ENCODE measurements around the gene P2RY2. TPM values are rescaled to one million over a fixed set of nuclear protein-coding genes. Genes with fewer than 3 reads are reported as not detected.
A peak's percentile ranks its signal among the peaks of the same experiment; 100 is the strongest.

The P2RY2 gene
- total and polyA plus RNA-seq, 4 donors = 1.8 to 3.7 (median 2.2) TPM

DNA sequence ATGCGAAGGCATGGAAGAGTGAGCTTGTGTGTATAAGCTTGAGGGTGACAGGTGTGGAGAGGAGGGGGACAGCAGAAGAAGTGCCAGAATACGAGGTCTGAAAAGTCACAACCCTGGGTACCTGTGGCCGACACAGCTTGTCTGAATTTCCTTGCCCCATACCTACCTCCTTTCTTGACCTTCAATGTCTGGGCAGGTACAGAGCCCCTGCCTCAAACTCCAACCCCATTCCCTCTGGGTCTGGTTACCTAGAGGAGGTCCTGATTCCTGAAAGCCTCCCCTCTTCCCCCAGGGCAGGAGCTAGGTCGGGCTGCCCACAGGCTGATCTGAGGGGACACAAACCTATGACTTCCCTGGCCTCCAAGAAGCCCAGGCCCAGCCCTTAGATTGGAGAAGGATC is 39.4 kb upstream of the P2RY2 start:
- WGBS = 95% methylated on average over 4 of the region's 4 CpGs
- no peak overlapping the region for H3K27ac ChIP-seq (ENCODE audit: low read depth in 1 of 2, low read length in 2 of 2)
- no peak for DNase-seq (ENCODE audit: low spot score)
- no peaks in the 10 kb centered on the region for H3K36me3 ChIP-seq (ENCODE audit: control insufficient read depth in 4 of 4, insufficient read depth in 3 of 4, low read depth in 1 of 4, low read length in 3 of 4)
- H3K9ac ChIP-seq (ENCODE audit: low read depth in 1 of 2, low read length in 2 of 2) = no peak overlapping the region
- no peak overlapping the region for H3K4me3 ChIP-seq (ENCODE audit: low read depth in 1 of 3, low read length in 3 of 3)
- no peaks in the 10 kb centered on the region for H3K27me3 ChIP-seq (ENCODE audit: control insufficient read depth in 4 of 4, insufficient read depth in 4 of 4, low read length in 3 of 4)
- no peaks in the 10 kb centered on the region for H3K9me3 ChIP-seq (ENCODE audit: control insufficient read depth in 4 of 4, low read length in 3 of 4)
- H3K4me1 ChIP-seq (ENCODE audit: control insufficient read depth in 4 of 4, insufficient read depth in 4 of 4, low read length in 3 of 4) = peaks cover 7 to 25% (median 16%) of the 10 kb centered on the region in 4 donors
- TF ChIP-seq YY1 (IDR thresholded peaks at IDR 0.05) = no peak
- no peak for TF ChIP-seq HNF4G (IDR thresholded peaks at IDR 0.05)
- TF ChIP-seq, protein P1, sequence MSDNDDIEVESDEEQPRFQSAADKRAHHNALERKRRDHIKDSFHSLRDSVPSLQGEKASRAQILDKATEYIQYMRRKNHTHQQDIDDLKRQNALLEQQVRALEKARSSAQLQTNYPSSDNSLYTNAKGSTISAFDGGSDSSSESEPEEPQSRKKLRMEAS (IDR thresholded peaks at IDR 0.05) = no peak
- TF ChIP-seq, protein P2, sequence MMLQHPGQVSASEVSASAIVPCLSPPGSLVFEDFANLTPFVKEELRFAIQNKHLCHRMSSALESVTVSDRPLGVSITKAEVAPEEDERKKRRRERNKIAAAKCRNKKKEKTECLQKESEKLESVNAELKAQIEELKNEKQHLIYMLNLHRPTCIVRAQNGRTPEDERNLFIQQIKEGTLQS (IDR thresholded peaks at IDR 0.05) = no peak
- no peak for TF ChIP-seq JUND (IDR thresholded peaks at IDR 0.05)
- TF ChIP-seq FOXA2 (IDR thresholded peaks at IDR 0.05) = no peak
- TF ChIP-seq GABPA (IDR thresholded peaks at IDR 0.05 in 1 of 2, conservative IDR thresholded peaks at IDR 0.05 in 1 of 2) = no peak
- no peak for TF ChIP-seq SP1 (IDR thresholded peaks at IDR 0.05)
- TF ChIP-seq, protein P3, sequence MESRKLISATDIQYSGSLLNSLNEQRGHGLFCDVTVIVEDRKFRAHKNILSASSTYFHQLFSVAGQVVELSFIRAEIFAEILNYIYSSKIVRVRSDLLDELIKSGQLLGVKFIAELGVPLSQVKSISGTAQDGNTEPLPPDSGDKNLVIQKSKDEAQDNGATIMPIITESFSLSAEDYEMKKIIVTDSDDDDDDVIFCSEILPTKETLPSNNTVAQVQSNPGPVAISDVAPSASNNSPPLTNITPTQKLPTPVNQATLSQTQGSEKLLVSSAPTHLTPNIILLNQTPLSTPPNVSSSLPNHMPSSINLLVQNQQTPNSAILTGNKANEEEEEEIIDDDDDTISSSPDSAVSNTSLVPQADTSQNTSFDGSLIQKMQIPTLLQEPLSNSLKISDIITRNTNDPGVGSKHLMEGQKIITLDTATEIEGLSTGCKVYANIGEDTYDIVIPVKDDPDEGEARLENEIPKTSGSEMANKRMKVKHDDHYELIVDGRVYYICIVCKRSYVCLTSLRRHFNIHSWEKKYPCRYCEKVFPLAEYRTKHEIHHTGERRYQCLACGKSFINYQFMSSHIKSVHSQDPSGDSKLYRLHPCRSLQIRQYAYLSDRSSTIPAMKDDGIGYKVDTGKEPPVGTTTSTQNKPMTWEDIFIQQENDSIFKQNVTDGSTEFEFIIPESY (IDR thresholded peaks at IDR 0.05) = no peak
- TF ChIP-seq HNF4A (conservative IDR thresholded peaks at IDR 0.05) = no peak

DNA sequence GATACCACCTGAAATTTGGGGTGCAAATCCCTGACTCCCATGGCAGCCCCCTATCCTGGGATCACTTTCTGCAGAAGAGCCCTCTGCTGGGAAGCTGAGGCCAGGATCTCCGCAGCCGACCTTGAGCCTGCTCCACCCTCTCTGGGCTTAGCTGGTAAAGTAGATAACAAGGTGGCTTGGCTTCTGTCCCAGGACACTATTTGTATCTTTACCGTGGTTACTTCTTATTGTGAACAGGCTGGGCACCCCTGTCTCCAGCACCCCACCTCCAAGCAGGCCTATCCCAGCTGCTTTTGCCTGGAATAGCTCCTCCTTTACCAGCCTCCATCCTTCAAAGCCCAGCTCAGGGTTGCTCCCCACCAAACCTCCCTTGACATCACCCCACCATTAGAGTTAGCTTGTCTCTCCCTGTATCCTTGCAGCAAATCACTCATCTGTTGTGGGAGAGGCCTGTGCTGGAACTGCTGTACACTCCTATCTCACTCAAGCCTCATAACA is 35.2 kb upstream of the P2RY2 start:
- Histone ChIP-seq H3K27ac (ENCODE audit: low read depth in 1 of 2, low read length in 2 of 2) (no peak overlapping the region), H3K9ac (ENCODE audit: low read depth in 1 of 2, low read length in 2 of 2) (no peak overlapping the region), H3K36me3 (ENCODE audit: control insufficient read depth in 4 of 4, insufficient read depth in 3 of 4, low read depth in 1 of 4, low read length in 3 of 4) (no peaks in the 10 kb centered on the region), H3K27me3 (ENCODE audit: control insufficient read depth in 4 of 4, insufficient read depth in 4 of 4, low read length in 3 of 4) (no peaks in the 10 kb centered on the region), H3K4me1 (ENCODE audit: control insufficient read depth in 4 of 4, insufficient read depth in 4 of 4, low read length in 3 of 4) (peaks cover 0 to 4% (median under 1%) of the 10 kb centered on the region in 4 donors), H3K9me3 (ENCODE audit: control insufficient read depth in 4 of 4, low read length in 3 of 4) (no peaks in the 10 kb centered on the region), H3K4me3 (ENCODE audit: low read depth in 1 of 3, low read length in 3 of 3) (no peak overlapping the region)
- TF ChIP-seq TAF1 (conservative IDR thresholded peaks at IDR 0.05) (no peak), NR2F2 (IDR thresholded peaks at IDR 0.05) (no peak), FOXA1 (IDR thresholded peaks at IDR 0.05) (no peak), RAD21 (IDR thresholded peaks at IDR 0.05) (peak in 1 of 2 donors; percentile 8), GABPA (IDR thresholded peaks at IDR 0.05 in 1 of 2, conservative IDR thresholded peaks at IDR 0.05 in 1 of 2) (no peak)
- TF ChIP-seq, protein P4, sequence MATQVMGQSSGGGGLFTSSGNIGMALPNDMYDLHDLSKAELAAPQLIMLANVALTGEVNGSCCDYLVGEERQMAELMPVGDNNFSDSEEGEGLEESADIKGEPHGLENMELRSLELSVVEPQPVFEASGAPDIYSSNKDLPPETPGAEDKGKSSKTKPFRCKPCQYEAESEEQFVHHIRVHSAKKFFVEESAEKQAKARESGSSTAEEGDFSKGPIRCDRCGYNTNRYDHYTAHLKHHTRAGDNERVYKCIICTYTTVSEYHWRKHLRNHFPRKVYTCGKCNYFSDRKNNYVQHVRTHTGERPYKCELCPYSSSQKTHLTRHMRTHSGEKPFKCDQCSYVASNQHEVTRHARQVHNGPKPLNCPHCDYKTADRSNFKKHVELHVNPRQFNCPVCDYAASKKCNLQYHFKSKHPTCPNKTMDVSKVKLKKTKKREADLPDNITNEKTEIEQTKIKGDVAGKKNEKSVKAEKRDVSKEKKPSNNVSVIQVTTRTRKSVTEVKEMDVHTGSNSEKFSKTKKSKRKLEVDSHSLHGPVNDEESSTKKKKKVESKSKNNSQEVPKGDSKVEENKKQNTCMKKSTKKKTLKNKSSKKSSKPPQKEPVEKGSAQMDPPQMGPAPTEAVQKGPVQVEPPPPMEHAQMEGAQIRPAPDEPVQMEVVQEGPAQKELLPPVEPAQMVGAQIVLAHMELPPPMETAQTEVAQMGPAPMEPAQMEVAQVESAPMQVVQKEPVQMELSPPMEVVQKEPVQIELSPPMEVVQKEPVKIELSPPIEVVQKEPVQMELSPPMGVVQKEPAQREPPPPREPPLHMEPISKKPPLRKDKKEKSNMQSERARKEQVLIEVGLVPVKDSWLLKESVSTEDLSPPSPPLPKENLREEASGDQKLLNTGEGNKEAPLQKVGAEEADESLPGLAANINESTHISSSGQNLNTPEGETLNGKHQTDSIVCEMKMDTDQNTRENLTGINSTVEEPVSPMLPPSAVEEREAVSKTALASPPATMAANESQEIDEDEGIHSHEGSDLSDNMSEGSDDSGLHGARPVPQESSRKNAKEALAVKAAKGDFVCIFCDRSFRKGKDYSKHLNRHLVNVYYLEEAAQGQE (IDR thresholded peaks at IDR 0.05) = no peak
- 32% methylated on average over 3 of the region's 3 CpGs for WGBS
- DNase-seq (ENCODE audit: low spot score) = peak; percentile 74

Data from liver (tissue), 9 donors.